Measurements from ENCODE around the gene PRKX.

- TF ChIP-seq CTCF (IDR thresholded peaks at IDR 0.05) (no peak), POLR2A (IDR thresholded peaks at IDR 0.05) (no peak), POLR2AphosphoS5 (IDR thresholded peaks at IDR 0.05; ENCODE audit: insufficient read depth in 1 of 2, low read depth in 1 of 2) (no peak)
Measured at GRCh38 chrX:3599802-3600430, 113.5 kb downstream of the PRKX start.

Data from vagina (tissue), 2 donors.